Right lobe of liver (tissue), 6 donors: ENCODE measurements around the gene GGT7. TPM values are rescaled to one million over a fixed set of nuclear protein-coding genes. Genes with fewer than 3 reads are reported as not detected.

Experiments used
- ATAC-seq, 4 donors: fragments of 200-7000 bp; cut with Tn5 transposase; one replicate each; pipeline ENCODE4 v1.9.1; 2020; ENCODE audit warnings: mild to moderate bottlenecking in 4 of 4, moderate library complexity in 4 of 4
- DNase-seq, 3 donors: peaks; one replicate each; pipeline ENCODE4 v3.0.0-alpha.2; 2020
- H3K27ac ChIP-seq, 3 donors: fragments of 200-600 bp; one replicate each; pipeline ENCODE4 v1.8.0; 2022
- H3K27me3 ChIP-seq, 2 donors: fragments of 200-600 bp; one replicate each; pipeline ENCODE4 v1.8.0; 2022
- H3K36me3 ChIP-seq, 4 donors: fragments of 200-600 bp; sonication (generic) in 1 of 4; one replicate each; pipeline versions ENCODE4 v1.5.1 to v1.8.0; 2017 to 2022; ENCODE audit warnings: control low read depth in 1 of 4
- H3K4me1 ChIP-seq, 4 donors: fragments of 200-600 bp; sonication (generic) in 1 of 4; one replicate each; pipeline versions ENCODE4 v1.5.1 to v1.8.0; 2017 to 2022; ENCODE audit warnings: control low read depth in 1 of 4
- H3K4me3 ChIP-seq, 3 donors: fragments of 200-600 bp; one replicate each; pipeline ENCODE4 v1.8.0; 2022
- H3K9me3 ChIP-seq, 4 donors: fragments of 200-600 bp; sonication (generic) in 1 of 4; one replicate each; pipeline versions ENCODE4 v1.5.1 to v1.8.0; 2017 to 2022; ENCODE audit warnings: control low read depth in 1 of 4
- POLR2A ChIP-seq: fragments of 450-650 bp; IDR thresholded peaks from one replicate; pipeline ENCODE4 v1.6.1; 2017; ENCODE audit warnings: antibody characterized with exemption, mild to moderate bottlenecking
- WGBS: methylation state at CpG from one replicate; pipeline ENCODE4 v1.1.6; 2018; ENCODE audit warnings: low coverage, low lambda C conversion rate; ENCODE audit not compliant: insufficient coverage; ENCODE audit errors: missing lambda C conversion rate; 5-methylcytosine and 5-hydroxymethylcytosine counted together
- intact Hi-C, 2 donors: fragments of 100-400 bp; cut with DNase I; formaldehyde crosslinking; loops; one replicate each; pipeline versions ENCODE4 v1.11.2 to v1.14.1; 2022
- total RNA-seq, 6 experiments: library from RNA; depleted of rRNA in 2 of 6; stranded (reverse); fragments of >200 nt in 2 of 6; fragmentation: NEBNext Ultra II Directional in 3 of 6; extraction: Animal tissue kit (Norgen Biotek cat#: 25700) in 3 of 6; gene quantifications; one replicate each; pipeline versions ENCODE4 v1.1.0 to v1.2.4, GENCODE V29; 2016 to 2023
- TF ChIP-seq, protein P1 (sequence below), 4 donors: fragments of 200-600 bp in 3 of 4; fragments of 450-650 bp in 1 of 4; IDR thresholded peaks; one replicate each; pipeline versions ENCODE4 v1.5.1 to v1.8.0; 2016 to 2022; ENCODE audit warnings: antibody characterized with exemption in 4 of 4, mild to moderate bottlenecking in 2 of 4
- donor health status: DM: no; HTN: yes; CAD: no.
- donor health status: DM: no; HTN: no; CAD: no.
- donor health status: DM: no; HTN: no; CAD: no.
- donor health status: DM: no; HTN: yes; CAD: no.
- donor health status: DM: no; HTN: yes; CAD: no.

Gene GGT7
- total RNA-seq, 6 experiments from 2014 or later = 4.8 to 13.3 (median 9.4) TPM

DNA sequence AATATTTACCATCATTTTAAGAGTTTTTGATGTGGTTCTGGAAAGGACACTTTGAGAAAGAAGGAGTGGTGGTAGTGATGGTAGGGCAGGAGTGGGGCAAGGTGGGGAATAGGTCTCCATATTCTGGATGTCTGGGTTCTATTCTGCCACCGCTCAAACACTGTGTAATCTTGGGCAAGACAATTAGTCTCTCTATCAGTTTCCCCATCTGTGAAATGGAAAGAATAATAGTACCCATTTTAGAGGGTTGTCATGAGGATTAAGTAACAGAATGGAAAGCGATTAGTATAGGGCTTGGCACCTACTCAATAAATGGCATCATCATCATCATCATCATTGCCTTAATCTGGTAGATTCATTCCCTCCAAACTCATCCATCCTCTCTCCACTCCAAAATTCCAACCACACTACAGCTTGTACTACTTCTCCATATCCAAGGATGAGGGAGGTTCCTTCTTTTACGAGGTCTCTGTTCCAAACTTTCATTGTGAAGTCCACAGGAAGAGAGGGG, 982 bp upstream of the GGT7 start:
- 23% methylated on average over 3 of the region's 3 CpGs for WGBS
- no peak for DNase-seq
- Histone ChIP-seq H3K9me3 (no peaks in the 10 kb centered on the region), H3K27me3 (no peaks in the 10 kb centered on the region), H3K36me3 (no peaks in the 10 kb centered on the region), H3K27ac (no peak overlapping the region), H3K4me1 (peaks cover 0 to 26% (median 8%) of the 10 kb centered on the region in 4 donors), H3K4me3 (no peak overlapping the region)
- no peak for ATAC-seq
- intact Hi-C loops = loop anchor here (5.0 kb wide), 2 partner anchors 36 to 84 kb away; partner anchors contain the start of genes GSS (in 2 of the 2) and MYH7B (in 2 of the 2)
- TF ChIP-seq, protein P1, sequence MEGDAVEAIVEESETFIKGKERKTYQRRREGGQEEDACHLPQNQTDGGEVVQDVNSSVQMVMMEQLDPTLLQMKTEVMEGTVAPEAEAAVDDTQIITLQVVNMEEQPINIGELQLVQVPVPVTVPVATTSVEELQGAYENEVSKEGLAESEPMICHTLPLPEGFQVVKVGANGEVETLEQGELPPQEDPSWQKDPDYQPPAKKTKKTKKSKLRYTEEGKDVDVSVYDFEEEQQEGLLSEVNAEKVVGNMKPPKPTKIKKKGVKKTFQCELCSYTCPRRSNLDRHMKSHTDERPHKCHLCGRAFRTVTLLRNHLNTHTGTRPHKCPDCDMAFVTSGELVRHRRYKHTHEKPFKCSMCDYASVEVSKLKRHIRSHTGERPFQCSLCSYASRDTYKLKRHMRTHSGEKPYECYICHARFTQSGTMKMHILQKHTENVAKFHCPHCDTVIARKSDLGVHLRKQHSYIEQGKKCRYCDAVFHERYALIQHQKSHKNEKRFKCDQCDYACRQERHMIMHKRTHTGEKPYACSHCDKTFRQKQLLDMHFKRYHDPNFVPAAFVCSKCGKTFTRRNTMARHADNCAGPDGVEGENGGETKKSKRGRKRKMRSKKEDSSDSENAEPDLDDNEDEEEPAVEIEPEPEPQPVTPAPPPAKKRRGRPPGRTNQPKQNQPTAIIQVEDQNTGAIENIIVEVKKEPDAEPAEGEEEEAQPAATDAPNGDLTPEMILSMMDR (IDR thresholded peaks at IDR 0.05) = no peak
- no peak for TF ChIP-seq POLR2A

DNA sequence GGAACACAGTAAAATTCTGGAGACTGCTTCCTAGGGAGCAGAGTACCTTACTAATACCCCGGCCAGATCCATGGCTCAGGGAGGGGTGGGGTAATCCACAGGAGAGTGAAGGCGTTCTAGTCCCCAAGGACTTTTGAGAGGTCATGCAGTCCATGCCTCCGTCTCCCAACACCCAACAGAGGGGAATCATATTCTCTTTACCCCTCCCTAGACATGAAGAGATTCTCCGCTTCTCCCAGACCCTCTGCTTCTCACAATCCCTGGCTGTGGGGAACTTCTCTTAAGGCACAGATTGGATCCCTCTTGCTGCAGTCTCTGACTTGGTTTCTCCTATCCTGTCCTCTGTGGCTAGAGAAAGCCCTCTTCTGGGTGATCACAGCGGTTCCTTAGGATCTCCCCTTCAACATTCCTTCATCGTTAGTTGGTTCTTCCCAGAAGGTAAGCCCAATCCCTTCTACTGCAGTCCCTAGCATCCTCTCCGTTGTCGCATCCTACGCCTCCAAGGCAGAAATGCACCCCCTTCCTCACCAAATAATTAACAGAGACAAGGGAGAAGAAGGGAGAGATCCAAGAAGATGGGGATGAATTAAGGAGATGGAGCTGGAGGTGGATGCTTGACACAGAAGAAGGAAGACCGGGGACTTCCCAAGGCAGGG, 562 bp downstream of the GGT7 start:
- ATAC-seq (no peak), DNase-seq (no peak)
- Histone ChIP-seq H3K27ac (no peak overlapping the region), H3K4me1 (peaks cover 0 to 20% (median 8%) of the 10 kb centered on the region in 4 donors), H3K27me3 (no peaks in the 10 kb centered on the region), H3K4me3 (peak overlapping the region; percentile 51 to 83 (median 82)), H3K9me3 (no peaks in the 10 kb centered on the region), H3K36me3 (no peaks in the 10 kb centered on the region)
- intact Hi-C loops = loop anchor here (5.0 kb wide), 2 partner anchors 35 to 85 kb away; partner anchors contain the start of genes GSS (in 2 of the 2) and MYH7B (in 2 of the 2)
- 28% methylated on average over 7 of the region's 10 CpGs for WGBS
- TF ChIP-seq, protein P1 (IDR thresholded peaks at IDR 0.05) = no peak
- no peak for TF ChIP-seq POLR2A

DNA sequence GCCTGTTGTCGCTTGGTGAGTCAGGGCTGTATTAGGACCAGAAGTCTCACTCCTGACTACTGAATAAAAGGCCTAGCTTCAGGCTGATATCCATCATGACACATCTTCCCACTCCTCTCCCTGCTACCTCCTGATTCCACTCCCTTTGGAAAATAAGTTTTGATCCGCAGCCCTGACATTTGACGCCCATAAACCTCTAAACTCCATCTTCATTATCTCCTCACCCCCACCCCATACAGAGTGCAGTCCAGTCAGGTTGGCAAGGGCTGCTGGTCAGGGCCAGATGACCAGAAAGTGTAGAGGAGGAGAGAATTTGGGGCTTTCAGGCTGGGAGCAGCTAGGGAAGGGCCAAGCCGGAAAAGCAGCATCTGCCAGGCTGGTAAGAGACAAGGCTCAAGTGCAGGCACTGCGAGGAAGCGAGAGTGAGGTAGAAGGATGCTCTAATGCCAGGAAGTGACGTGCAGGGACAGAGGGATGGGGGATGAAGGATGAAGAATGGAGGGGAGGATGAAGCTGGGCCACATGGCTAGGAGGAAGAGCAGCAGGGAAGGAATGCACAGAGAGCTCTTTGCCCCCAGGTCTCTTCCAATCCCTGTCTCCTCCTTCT, 1.2 kb downstream of the GGT7 start:
- peaks cover 0 to 20% (median 8%) of the 10 kb centered on the region in 4 donors for H3K4me1 ChIP-seq
- intact Hi-C loops = loop anchor here (5.0 kb wide), 2 partner anchors 34 to 86 kb away; partner anchors contain the start of genes GSS (in 2 of the 2) and MYH7B (in 2 of the 2)
- H3K27ac ChIP-seq = no peak overlapping the region

DNA sequence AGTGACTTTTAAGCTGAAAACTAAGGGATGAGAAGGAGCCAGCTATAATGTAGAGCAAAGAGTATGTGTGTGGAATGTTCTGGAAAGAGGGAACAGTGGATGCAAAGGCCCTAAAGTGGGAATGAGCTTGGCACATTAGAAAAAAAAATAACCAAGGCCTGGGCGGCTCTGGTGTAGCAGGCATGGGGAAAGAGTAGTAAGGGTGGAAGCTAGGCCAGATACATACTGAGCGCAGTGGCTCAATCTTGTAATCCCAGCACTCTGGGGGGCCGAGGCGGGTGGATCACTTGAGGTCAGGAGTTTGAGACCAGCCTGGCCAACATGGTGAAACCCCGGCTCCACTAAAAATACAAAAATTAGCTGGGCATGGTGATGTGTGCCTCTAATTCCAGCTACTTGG, 8.4 kb downstream of the GGT7 start:
- ATAC-seq = no peak
- H3K9me3 ChIP-seq = no peaks in the 10 kb centered on the region
- intact Hi-C loops = no loop called here
- peaks cover 0 to 2% (median 0%) of the 10 kb centered on the region in 4 donors for H3K36me3 ChIP-seq
- no peak overlapping the region for H3K4me3 ChIP-seq
- TF ChIP-seq POLR2A = no peak
- TF ChIP-seq, protein P1 (IDR thresholded peaks at IDR 0.05) = no peak
- no peak for DNase-seq
- H3K27ac ChIP-seq = no peak overlapping the region
- WGBS = 90% methylated on average over 4 of the region's 5 CpGs
- no peaks in the 10 kb centered on the region for H3K27me3 ChIP-seq
- no peaks in the 10 kb centered on the region for H3K4me1 ChIP-seq

More for the DNA sequence above, 1.2 kb downstream of the GGT7 start:
- ATAC-seq (no peak), DNase-seq (no peak)
- no peak overlapping the region for H3K4me3 ChIP-seq
- H3K36me3 ChIP-seq = no peaks in the 10 kb centered on the region
- TF ChIP-seq, protein P1 (IDR thresholded peaks at IDR 0.05) = no peak
- TF ChIP-seq POLR2A = no peak
- no peaks in the 10 kb centered on the region for H3K9me3 ChIP-seq
- H3K27me3 ChIP-seq = no peaks in the 10 kb centered on the region
- WGBS = 95% methylated on average over 6 of the region's 7 CpGs
